Right lobe of liver (tissue), 4 donors: ENCODE results near the gene CUX1.

Source experiments
- CTCF ChIP-seq, 4 donors: fragments of 200-600 bp in 3 of 4; fragments of 450-650 bp in 1 of 4; IDR thresholded peaks; one replicate each; pipeline versions ENCODE4 v1.5.1 to v1.8.0; 2016 to 2022; ENCODE audit warnings: antibody characterized with exemption in 4 of 4, mild to moderate bottlenecking in 2 of 4
- POLR2A ChIP-seq: fragments of 450-650 bp; IDR thresholded peaks from one replicate; pipeline ENCODE4 v1.6.1; 2017; ENCODE audit warnings: antibody characterized with exemption, mild to moderate bottlenecking
- donor health status: DM: no; HTN: no; CAD: no.
- donor health status: DM: no; HTN: no; CAD: no.
- donor health status: DM: no; HTN: yes; CAD: no.

GRCh38 chr7:101933688-101934121 lies 116.3 kb downstream of the CUX1 start:
- no peak for TF ChIP-seq POLR2A
- no peak for TF ChIP-seq CTCF (IDR thresholded peaks at IDR 0.05)
